ENCODE data around the gene C5orf46. TPM values are rescaled to one million over a fixed set of nuclear protein-coding genes. Genes with fewer than 3 reads are reported as not detected.
"Not testable (repeated sequence)": the region's sequence is repeated elsewhere in the genome, so short reads cannot be mapped to it uniquely, and the experiment has no call there.

Gene C5orf46
- total and polyA plus RNA-seq, 8 donors: 0.47 to 2.3 (median 1.8) TPM; not detected in 5

- H3K4me1 ChIP-seq; H3K9me3 ChIP-seq; H3K4me3 ChIP-seq; ATAC-seq; H3K27ac ChIP-seq; intact Hi-C loops (cut with DNase I); H3K27me3 ChIP-seq; DNase-seq; FAIRE-seq; H3K36me3 ChIP-seq: not testable (repeated sequence)
- 72 to 73% methylated on average over 5 to 6 of the region's 6 CpGs for WGBS, 2 donors
These were observed 36.4 kb downstream of the C5orf46 start for GRCh38 chr5:147869892-147870291.

DNA sequence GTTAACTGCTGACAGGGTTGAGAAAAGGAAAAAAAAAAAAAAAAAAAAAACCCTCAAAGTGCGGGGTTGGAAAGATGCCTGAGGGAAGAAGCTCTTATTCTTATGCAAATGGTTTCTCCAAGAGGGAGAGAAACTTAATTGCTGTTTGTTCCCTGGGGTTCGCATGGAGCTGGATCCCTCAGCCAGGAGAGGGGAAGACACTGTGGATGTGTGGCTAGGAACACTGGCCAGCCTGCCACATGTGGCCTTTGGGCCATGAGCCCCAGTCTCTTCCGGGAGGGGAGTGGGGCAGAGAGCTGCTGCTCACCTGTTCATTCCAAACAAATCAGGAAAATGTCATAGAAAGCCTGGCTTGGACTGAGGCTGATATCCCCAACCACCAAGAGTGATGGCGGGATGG, 37.2 kb downstream of the C5orf46 start:
- no peaks in the 10 kb centered on the region for H3K36me3 ChIP-seq
- TF ChIP-seq, protein P1, sequence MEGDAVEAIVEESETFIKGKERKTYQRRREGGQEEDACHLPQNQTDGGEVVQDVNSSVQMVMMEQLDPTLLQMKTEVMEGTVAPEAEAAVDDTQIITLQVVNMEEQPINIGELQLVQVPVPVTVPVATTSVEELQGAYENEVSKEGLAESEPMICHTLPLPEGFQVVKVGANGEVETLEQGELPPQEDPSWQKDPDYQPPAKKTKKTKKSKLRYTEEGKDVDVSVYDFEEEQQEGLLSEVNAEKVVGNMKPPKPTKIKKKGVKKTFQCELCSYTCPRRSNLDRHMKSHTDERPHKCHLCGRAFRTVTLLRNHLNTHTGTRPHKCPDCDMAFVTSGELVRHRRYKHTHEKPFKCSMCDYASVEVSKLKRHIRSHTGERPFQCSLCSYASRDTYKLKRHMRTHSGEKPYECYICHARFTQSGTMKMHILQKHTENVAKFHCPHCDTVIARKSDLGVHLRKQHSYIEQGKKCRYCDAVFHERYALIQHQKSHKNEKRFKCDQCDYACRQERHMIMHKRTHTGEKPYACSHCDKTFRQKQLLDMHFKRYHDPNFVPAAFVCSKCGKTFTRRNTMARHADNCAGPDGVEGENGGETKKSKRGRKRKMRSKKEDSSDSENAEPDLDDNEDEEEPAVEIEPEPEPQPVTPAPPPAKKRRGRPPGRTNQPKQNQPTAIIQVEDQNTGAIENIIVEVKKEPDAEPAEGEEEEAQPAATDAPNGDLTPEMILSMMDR (IDR thresholded peaks at IDR 0.05): no peak
- no peaks in the 10 kb centered on the region for H3K27me3 ChIP-seq
- ATAC-seq (no peak), FAIRE-seq (no peak), DNase-seq (no peak)
- 56 to 62% methylated on average over 4 of the region's 4 CpGs for WGBS, 2 donors
- H3K27ac ChIP-seq: no peak overlapping the region
- no peaks in the 10 kb centered on the region for H3K9me3 ChIP-seq
- H3K4me3 ChIP-seq: no peak overlapping the region
- no peaks in the 10 kb centered on the region for H3K4me1 ChIP-seq
- intact Hi-C loops (cut with DNase I): no loop called here

DNA sequence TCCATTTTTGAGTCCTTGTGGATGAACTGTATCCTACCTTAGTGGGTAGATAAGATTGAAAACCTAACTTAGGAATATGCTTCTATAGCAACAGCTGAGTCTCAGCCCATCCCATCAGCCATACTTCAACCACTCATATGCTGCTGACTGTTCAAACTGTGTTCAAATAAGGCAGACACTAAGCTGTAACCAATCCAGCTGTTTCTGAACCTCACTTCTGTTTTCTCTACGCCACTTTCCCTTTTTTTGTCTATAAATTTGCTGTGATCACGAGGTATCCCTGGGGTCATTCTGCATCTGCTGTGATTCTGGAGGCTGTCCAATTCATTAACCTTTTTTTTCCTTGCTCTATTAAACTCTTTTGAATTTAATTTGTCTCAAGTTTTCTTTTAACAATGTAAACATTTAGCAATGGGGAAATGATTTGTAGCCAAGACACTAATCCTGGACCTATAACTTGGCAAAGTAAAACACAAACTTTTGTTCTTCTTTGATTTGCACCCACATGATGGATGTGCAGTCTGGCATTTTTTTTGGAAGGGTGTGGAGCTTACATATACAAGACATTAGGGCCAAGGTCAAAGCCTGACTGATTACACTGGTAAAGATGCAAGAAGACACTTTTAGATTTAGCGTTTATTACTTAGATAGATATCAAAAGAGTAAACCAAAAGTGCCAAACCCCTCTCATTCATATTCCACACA, 42.7 kb downstream of the C5orf46 start:
- FAIRE-seq (no peak), DNase-seq (no peak), ATAC-seq (no peak)
- Histone ChIP-seq H3K4me1 (peaks cover 0 to 4% (median 0%) of the 10 kb centered on the region in 3 donors), H3K4me3 (no peak overlapping the region), H3K27me3 (no peaks in the 10 kb centered on the region), H3K27ac (no peak overlapping the region), H3K9me3 (no peaks in the 10 kb centered on the region), H3K36me3 (no peaks in the 10 kb centered on the region)
- intact Hi-C loops (cut with DNase I): no loop called here
- 50 to 59% methylated on average over 3 of the region's 3 CpGs for WGBS, 2 donors
- TF ChIP-seq, protein P1 (IDR thresholded peaks at IDR 0.05): no peak

GRCh38 chr5:147860641-147861025, 45.7 kb downstream of the C5orf46 start:
- Histone ChIP-seq H3K27me3 (no peaks in the 10 kb centered on the region), H3K27ac (no peak overlapping the region), H3K9me3 (no peaks in the 10 kb centered on the region), H3K4me1 (peaks cover 0 to 14% (median 8%) of the 10 kb centered on the region in 3 donors), H3K36me3 (no peaks in the 10 kb centered on the region), H3K4me3 (no peak overlapping the region)
- intact Hi-C loops (cut with DNase I): no loop called here
- peak in 3 of 4 donors; percentile 55 to 75 (median 68) for ATAC-seq
- no peak for FAIRE-seq
- TF ChIP-seq, protein P1 (IDR thresholded peaks at IDR 0.05): no peak
- DNase-seq: peak in 1 of 6 donors; percentile 16
- 9 to 14% methylated on average over 1 of the region's 1 CpG for WGBS, 2 donors

- 85 to 93% methylated on average over 3 of the region's 3 CpGs for WGBS, 2 donors
- peaks cover 0 to 14% (median 8%) of the 10 kb centered on the region in 3 donors for H3K4me1 ChIP-seq
- intact Hi-C loops (cut with DNase I): no loop called here
- peak overlapping the region in 1 of 4 donors; percentile 16 for H3K27ac ChIP-seq
- no peak overlapping the region for H3K4me3 ChIP-seq
- H3K27me3 ChIP-seq: no peaks in the 10 kb centered on the region
- FAIRE-seq (no peak), ATAC-seq (peak in 1 of 4 donors; percentile 8), DNase-seq (no peak)
- TF ChIP-seq, protein P1 (IDR thresholded peaks at IDR 0.05): no peak
- no peaks in the 10 kb centered on the region for H3K36me3 ChIP-seq
- no peaks in the 10 kb centered on the region for H3K9me3 ChIP-seq
These were observed 46.2 kb downstream of the C5orf46 start for GRCh38 chr5:147859962-147860640.

Measured in pancreas (tissue), 10 donors.